HG03045 (cell line): ENCODE measurements around the gene ANKRD36.
"Not testable (repeated sequence)": the region's sequence is repeated elsewhere in the genome, so short reads cannot be mapped to it uniquely, and the experiment has no call there.

Experiments
- ATAC-seq: cut with Tn5 transposase; IDR thresholded peaks from one replicate; pipeline ENCODE4 v1.9.1; 2021; ENCODE audit warnings: mild to moderate bottlenecking, moderate library complexity; ENCODE audit not compliant: unreplicated experiment

The ANKRD36 gene

GRCh38 chr2:97112320-97113049, 468 bp upstream of the ANKRD36 start:
- not testable (repeated sequence) for ATAC-seq

DNA sequence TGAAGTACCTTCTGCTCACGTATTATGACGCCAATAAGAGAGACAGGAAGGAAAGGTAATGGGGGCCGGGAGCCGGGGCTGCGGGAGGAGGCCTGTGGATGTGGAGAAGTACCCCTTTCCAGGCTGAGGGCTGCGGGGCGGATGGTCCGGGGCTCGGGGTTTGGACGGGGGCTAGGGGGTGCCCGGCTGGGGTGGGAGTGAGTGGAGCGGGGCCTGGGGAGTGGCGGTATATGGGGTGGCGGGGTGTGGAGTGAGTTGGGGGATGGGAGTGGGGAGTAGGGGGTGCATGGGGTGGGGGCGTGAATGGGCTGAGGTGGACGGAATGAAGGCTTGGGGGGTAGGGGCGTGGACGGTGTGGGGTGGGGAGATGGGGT, 916 bp downstream of the ANKRD36 start:
- not testable (repeated sequence) for ATAC-seq

DNA sequence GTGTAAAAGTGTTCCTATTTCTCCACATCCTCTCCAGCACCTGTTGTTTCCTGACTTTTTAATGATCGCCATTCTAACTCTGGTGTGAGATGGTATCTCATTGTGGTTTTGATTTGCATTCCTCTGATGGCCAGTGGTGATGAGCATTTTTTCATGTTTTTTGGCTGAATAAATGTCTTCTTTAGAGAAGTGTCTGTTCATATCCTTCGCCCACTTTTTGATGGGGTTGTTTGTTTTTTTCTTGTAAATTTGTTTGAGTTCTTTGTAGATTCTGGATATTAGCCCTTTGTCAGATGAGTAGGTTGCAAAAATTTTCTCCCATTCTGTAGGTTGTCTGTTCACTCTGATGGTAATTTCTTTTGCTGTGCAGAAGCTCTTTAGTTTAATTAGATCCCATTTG, 16.1 kb downstream of the ANKRD36 start:
- not testable (repeated sequence) for ATAC-seq

GRCh38 chr2:97144016-97144415, 31.1 kb downstream of the ANKRD36 start:
- not testable (repeated sequence) for ATAC-seq

DNA sequence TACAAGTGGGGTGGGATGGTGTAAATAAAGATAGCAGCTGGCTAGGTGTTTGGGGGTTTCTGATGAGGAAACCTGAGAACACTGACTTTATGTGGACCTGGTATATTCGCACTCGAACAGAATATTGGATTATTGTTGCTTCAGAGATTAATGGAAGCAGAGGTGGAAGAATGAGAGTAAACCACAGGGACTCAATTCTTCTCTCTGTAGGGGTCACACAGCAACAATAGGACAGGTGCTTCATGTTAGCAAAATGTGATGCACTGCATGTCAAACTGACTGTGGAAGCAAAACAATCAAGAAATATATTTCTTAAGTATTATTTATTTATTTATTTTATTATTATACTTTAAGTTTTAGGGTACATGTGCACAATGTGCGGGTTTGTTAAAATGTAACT, 53.6 kb downstream of the ANKRD36 start:
- ATAC-seq = not testable (repeated sequence)

- ATAC-seq = not testable (repeated sequence)
These were observed 55.0 kb downstream of the ANKRD36 start for GRCh38 chr2:97167938-97168337.

DNA sequence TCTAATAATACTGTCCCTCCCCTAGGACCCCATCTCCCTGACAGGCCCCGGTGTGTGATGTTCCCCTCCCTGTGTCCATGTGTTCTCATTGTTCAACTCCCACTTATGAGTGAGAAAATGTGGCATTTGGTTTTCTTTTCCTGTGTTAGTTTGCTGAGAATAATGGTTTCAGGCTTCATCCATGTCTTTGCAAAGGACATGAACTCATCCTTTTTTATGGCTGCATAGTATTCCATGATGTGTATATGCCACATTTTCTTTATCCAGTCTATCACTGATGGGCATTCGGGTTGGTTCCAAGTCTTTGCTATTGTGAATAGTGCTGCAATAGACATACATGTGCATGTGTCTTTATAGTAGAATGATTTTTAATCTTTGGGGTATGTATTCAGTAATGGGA, 55.6 kb downstream of the ANKRD36 start:
- not testable (repeated sequence) for ATAC-seq

GRCh38 chr2:97180391-97180790, 67.4 kb downstream of the ANKRD36 start:
- not testable (repeated sequence) for ATAC-seq

DNA sequence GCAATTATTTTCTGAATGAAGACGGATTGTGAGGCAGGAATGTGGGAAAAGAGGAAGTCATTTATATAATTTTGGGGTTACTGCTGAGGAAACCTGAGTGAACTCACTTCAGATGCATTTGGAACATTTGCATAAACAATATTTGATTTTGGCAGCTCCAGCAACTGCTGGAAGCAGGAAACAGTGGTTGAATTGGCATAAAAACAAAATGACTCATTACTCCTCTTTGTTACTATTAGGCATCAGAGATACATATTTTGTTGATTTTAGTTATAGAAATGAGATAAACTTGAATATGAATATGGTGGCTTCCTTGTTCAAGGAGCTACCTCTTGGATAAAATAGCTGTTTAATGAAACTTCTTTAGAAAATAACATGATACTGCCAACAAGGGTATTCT, 82.4 kb downstream of the ANKRD36 start:
- not testable (repeated sequence) for ATAC-seq

- ATAC-seq = not testable (repeated sequence)
These were observed 84.3 kb downstream of the ANKRD36 start for GRCh38 chr2:97197251-97197650.

GRCh38 chr2:97200887-97201286, 87.9 kb downstream of the ANKRD36 start:
- ATAC-seq = not testable (repeated sequence)

DNA sequence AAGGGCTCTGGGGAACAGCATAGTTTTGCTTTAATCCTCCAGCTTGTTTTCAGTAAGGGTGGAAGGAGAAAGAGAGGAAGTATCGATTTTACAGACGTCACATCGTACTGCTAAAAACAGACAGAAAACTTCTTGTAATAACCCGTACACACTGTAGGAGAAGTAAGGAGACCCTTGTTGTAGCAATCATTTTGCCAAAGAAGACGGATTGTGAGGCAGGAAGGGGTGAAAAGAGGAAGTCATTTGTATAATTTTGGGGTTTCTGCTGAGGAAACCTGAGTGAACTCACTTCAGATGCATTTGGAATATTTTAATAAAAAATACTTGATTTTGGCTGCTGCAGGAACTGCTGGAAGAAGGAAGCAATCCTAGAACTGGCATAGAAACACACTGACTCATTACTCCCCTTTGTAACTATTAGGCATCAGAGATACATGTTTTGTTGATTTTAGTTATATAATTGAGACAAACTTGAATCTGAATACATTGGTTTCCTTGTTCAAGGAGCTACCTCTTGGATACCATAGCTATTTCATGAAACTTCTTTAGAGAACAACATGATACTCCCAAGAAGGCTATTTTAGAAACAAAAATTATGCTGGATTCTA, 89.8 kb downstream of the ANKRD36 start:
- not testable (repeated sequence) for ATAC-seq

DNA sequence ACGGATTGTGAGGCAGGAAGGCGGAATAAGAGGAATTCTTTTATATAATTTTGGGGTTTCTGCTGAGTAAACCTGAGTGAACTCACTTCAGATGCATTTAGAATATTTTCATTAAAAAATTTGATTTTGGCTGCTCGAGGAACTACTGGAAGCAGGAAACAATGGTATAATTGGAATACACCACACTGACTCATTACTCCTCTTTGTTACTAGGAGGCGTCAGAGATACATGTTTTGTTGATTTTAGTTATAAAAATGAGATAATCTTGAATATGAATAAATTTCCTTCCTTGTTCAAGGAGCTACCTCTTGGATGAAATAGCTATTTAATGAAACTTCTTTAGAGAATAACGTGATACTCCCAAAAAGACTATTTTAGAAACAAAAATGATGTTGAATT, 97.4 kb downstream of the ANKRD36 start:
- no peak for ATAC-seq

DNA sequence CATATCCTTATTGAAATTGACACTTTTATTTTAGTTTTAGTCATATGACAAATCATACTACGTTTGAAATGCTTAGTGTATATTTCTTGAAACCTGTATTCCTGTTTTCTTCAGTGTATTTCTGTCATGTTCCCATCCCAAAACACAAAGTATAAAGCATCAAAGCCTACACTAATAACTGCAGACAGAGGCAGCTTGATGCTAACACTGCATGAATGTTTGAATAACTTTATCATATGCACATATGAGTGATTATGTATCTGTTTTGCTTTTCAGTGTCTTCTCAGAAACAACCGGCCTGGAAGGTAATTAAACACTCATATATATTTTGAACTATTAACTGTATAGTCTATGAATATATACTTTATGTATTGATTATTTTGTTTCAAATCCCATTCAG, 102.1 kb downstream of the ANKRD36 start:
- ATAC-seq = not testable (repeated sequence)

- not testable (repeated sequence) for ATAC-seq
These were observed 118.1 kb downstream of the ANKRD36 start for GRCh38 chr2:97230848-97231585.

DNA sequence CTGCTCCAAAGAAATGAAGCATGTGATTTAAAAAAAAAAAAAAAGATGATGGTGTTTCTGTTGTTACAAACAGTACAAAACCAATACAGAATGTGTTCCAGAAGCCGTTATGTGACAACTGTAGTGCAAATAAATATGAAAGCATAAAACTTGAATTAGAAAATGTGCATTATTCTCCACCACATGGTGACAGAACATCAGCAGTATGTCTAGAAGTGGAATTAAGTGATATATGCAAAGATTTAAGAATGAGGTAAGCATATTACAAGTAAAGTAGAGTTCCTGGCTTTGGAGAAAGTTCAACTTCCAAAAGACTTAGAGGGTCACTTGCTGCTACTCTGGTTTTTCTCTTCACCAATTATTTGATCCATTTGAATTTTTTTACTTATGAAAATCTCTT, 120.0 kb downstream of the ANKRD36 start:
- ATAC-seq = not testable (repeated sequence)

DNA sequence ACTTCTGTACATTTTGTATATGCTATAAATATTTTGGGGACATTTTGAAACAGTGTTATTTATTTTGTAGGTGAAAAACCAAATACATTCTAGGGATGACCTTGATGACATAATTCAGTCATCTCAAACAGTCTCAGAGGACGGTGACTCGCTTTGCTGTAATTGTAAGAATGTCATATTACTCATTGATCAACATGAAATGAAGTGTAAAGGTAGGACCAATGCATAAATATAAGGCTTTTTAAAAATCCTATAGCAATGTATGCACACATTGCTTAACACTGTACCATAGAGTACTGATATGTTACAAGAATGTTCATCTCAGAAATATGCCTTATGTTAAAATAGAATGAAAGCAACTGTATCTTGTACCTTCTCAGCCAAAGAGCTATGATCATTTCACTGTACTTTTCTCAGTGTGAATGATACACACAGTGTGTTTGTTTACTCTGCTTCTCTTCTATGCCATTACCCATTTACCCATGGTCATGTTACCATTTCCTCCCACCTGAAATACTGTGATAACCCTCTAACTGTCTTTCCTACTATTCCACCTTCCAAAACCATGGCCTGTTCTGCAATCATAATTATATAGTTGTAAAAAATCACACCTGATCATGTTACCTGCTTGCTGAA, 120.8 kb downstream of the ANKRD36 start:
- not testable (repeated sequence) for ATAC-seq

DNA sequence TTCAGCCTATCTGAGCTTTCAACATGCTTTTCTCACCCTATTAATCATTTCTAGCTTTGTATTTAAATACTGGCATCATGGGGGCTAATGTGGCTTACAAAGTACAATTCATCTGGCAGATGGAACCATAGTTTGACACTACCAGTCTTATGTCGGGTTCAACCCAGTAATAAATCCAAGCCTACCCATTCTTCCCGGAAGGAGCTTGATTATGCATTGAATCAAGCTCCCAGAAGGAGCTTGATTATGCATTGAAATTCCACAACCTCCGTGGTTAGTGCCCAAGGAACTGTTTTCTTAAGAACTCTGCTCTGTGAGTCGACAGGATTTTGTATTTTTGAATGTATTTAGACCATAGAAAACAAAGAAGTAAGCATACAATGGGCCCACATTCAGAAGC, 148.2 kb downstream of the ANKRD36 start:
- not testable (repeated sequence) for ATAC-seq

- ATAC-seq = not testable (repeated sequence)
These were observed 153.5 kb downstream of the ANKRD36 start for GRCh38 chr2:97266449-97266848.

DNA sequence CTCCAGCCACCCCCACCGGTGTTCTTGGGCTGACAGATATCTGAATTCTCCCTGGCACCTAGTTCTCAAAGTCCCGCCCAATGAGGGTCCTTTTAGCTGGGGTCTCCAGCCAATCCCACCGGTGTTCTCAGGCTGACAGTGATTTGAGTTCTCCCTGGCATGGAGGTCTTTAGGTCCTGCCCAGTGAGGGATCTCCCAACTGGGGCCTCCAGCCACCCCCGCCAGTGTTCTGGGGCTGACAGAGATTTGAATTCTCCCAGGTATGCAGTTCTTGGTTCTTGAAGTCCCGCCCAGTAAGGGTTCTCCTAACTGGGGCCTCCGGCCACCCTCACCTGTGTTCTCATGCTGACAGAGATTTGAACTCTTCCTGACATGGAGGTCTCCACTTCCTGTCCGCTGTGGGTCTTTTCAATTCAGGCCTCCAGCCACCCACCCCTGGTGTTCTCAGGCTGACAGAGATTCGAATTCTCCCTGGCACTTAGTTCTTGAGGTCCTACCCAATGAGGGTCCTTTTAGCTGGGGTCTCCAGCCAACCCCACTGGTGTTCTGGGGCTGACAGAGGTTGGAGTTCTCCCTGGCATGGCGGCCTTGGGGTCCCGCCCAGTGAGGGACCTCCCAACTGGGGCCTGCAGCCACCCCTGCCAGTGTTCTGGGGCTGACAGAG, 154.6 kb downstream of the ANKRD36 start:
- ATAC-seq = no peak
